ENCODE data around the gene PYY.

- TF ChIP-seq GATA3 (IDR thresholded peaks at IDR 0.05; ENCODE audit: low read depth, low read length) (no peak), GATA2 (IDR thresholded peaks at IDR 0.05; ENCODE audit: low read depth, low read length) (no peak)
Observed at GRCh38 chr17:43938838-43939182, 14.9 kb downstream of the PYY start.
